Right atrium auricular region (tissue), 2 donors: ENCODE measurements around the gene C1orf198. TPM values are rescaled to one million over a fixed set of nuclear protein-coding genes. Genes with fewer than 3 reads are reported as not detected.

Experiments used
- DNase-seq: peaks from one replicate; pipeline ENCODE4 v3.0.0-alpha.2; 2019; ENCODE audit warnings: low spot score
- H3K27ac ChIP-seq, 2 donors: fragments of 200-600 bp; sonication (generic); 1 replicate in 1 of 2; 2 replicates in 1 of 2; pipeline ENCODE4 v1.5.1; 2016 to 2019
- H3K27me3 ChIP-seq, 2 donors: fragments of 200-600 bp; sonication (generic); one replicate each; pipeline versions ENCODE4 v1.5.1 to v1.6.0; 2017 to 2019
- H3K36me3 ChIP-seq: fragments of 200-600 bp; sonication (generic); one replicate; pipeline ENCODE4 v1.5.1; 2016
- H3K4me1 ChIP-seq, 2 donors: fragments of 200-600 bp; sonication (generic); one replicate each; pipeline versions ENCODE4 v1.5.1 to v1.6.0; 2017 to 2019
- H3K4me3 ChIP-seq, 2 donors: fragments of 200-600 bp; sonication (generic); 1 replicate in 1 of 2; 2 replicates in 1 of 2; pipeline ENCODE4 v1.5.1; 2017 to 2019; ENCODE audit warnings: mild to moderate bottlenecking in 1 of 2, moderate library complexity in 1 of 2
- H3K9me3 ChIP-seq, 2 donors: fragments of 200-600 bp; sonication (generic); one replicate each; pipeline ENCODE4 v1.5.1; 2019
- total RNA-seq, 2 donors: library from RNA; depleted of rRNA; stranded (reverse); fragments of >200 nt; gene quantifications; one replicate each; pipeline ENCODE4 v1.1.0, GENCODE V29; 2016
- TF ChIP-seq, protein P1 (sequence below), 2 donors: fragments of 200-600 bp; sonication (generic); IDR thresholded peaks; one replicate each; pipeline ENCODE4 v1.5.1; 2019; ENCODE audit warnings: antibody characterized with exemption in 2 of 2

The C1orf198 gene
- total RNA-seq, 2 donors from 2014 or later: 86.1 to 115 TPM

DNA sequence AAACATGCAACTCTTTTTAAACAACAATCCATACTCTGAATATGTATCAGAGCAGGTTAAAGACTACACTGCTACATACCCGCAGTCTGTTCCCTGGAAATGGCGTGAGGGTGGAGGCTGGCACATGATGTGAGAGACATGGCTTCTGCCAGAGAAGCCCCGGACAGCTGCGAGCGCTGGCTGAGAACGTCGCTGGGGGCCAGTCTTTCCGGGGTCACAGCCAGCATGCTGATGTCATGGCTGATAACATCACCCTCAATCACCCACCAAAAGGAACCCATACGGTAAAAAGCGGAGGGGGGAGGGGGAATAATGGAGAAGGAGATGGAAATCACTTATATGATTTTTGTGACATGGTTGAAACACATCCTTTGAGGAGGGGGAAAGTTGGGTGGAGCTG is 29.1 kb downstream of the C1orf198 start:
- no peak for DNase-seq
- TF ChIP-seq, protein P1, sequence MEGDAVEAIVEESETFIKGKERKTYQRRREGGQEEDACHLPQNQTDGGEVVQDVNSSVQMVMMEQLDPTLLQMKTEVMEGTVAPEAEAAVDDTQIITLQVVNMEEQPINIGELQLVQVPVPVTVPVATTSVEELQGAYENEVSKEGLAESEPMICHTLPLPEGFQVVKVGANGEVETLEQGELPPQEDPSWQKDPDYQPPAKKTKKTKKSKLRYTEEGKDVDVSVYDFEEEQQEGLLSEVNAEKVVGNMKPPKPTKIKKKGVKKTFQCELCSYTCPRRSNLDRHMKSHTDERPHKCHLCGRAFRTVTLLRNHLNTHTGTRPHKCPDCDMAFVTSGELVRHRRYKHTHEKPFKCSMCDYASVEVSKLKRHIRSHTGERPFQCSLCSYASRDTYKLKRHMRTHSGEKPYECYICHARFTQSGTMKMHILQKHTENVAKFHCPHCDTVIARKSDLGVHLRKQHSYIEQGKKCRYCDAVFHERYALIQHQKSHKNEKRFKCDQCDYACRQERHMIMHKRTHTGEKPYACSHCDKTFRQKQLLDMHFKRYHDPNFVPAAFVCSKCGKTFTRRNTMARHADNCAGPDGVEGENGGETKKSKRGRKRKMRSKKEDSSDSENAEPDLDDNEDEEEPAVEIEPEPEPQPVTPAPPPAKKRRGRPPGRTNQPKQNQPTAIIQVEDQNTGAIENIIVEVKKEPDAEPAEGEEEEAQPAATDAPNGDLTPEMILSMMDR (IDR thresholded peaks at IDR 0.05): no peak
- Histone ChIP-seq H3K36me3 (peaks cover 60% of the 10 kb centered on the region), H3K27me3 (no peaks in the 10 kb centered on the region), H3K4me1 (peaks cover 0 to 33% of the 10 kb centered on the region in 2 donors), H3K4me3 (no peak overlapping the region), H3K9me3 (no peaks in the 10 kb centered on the region), H3K27ac (peak overlapping the region in 1 of 2 donors; percentile 46)

DNA sequence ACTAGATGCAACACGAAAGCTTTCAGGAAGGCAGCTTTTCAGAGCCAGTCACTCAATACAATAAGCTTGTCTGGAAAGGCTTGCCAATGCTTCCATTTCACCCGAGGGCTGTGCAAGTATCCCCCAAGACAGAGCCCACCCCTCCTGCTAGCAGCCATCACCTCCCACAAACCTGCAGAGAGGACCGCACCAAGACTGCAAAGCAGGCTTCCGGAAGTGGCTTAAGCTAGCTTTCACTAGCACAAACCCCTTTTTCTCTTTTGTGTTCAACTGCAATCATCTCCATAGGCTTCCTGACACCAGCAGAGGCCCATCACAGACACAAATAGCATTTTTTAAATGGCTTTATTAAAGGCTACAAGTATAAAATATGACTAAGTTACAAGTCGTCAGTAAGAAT is 31.5 kb downstream of the C1orf198 start:
- no peak overlapping the region for H3K27ac ChIP-seq
- H3K9me3 ChIP-seq: no peaks in the 10 kb centered on the region
- peaks cover 0 to 28% of the 10 kb centered on the region in 2 donors for H3K4me1 ChIP-seq
- peaks cover 40% of the 10 kb centered on the region for H3K36me3 ChIP-seq
- no peak overlapping the region for H3K4me3 ChIP-seq
- no peaks in the 10 kb centered on the region for H3K27me3 ChIP-seq
- DNase-seq: peak; percentile 5
- TF ChIP-seq, protein P1 (IDR thresholded peaks at IDR 0.05): no peak

DNA sequence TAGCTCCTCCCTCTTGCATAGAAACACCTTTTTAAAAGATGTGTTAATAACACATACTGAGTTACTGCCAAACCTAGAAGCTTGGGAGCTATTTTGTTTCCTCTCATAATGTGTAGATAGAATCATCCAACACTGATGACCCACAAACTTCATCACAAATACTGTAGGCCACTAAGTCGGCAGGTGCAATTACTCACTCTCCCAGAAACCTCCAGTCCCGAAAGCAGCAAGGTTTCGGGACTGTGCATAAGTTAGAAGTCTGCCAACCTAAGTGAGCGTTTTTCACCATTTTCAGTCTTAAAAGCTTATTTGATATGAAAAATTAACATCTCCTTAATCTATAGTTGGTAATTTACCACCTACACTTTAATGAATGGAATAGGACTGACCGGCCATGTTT is 32.0 kb downstream of the C1orf198 start:
- DNase-seq: no peak
- H3K4me3 ChIP-seq: no peak overlapping the region
- no peaks in the 10 kb centered on the region for H3K9me3 ChIP-seq
- peaks cover 0 to 30% of the 10 kb centered on the region in 2 donors for H3K4me1 ChIP-seq
- no peaks in the 10 kb centered on the region for H3K27me3 ChIP-seq
- H3K36me3 ChIP-seq: peaks cover 35% of the 10 kb centered on the region
- TF ChIP-seq, protein P1 (IDR thresholded peaks at IDR 0.05): no peak
- H3K27ac ChIP-seq: no peak overlapping the region

DNA sequence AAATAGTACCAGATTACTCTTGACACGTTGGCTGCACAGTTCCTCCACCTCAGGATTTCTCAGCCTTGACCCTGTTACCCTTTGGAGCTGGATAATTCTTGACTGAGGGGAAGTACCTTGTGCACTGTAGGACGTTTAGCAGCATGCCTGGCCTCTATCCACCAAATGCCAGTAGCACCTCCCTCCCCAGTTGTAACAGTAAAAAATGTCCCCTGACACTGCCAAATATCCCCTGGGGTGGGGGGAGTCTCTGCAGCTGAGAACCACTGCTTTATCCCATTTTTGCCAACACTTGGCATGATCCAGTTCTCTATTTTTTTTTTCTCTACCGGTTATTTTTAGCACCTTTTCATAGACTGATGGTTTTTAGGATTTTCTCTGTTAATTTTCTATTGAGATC is 34.0 kb downstream of the C1orf198 start:
- TF ChIP-seq, protein P1 (IDR thresholded peaks at IDR 0.05): no peak

DNA sequence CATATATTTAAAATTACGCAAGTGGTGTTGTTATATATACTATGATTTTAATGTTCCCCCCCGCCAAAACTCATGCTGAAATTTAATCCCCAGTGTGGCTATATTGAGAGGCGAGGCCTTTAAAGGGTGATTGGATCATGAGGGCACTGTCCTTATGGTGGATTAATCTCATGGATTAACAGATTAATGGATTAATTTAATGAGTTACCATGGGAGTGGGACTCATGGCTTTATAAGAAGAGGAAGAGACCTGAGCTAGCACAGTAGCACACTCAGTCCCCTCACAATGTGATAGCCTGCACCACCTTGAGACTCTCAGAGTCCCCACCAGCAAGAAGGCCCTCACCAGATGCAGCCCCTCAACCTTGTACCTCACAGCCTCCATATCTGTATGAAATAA is 34.8 kb downstream of the C1orf198 start:
- peaks cover 18% of the 10 kb centered on the region for H3K36me3 ChIP-seq
- H3K9me3 ChIP-seq: no peaks in the 10 kb centered on the region
- no peak overlapping the region for H3K4me3 ChIP-seq
- no peak for DNase-seq
- peaks cover 0 to 17% of the 10 kb centered on the region in 2 donors for H3K4me1 ChIP-seq
- H3K27ac ChIP-seq: no peak overlapping the region
- TF ChIP-seq, protein P1 (IDR thresholded peaks at IDR 0.05): no peak
- no peaks in the 10 kb centered on the region for H3K27me3 ChIP-seq

More for the DNA sequence above, 34.0 kb downstream of the C1orf198 start:
- H3K4me3 ChIP-seq: no peak overlapping the region
- H3K9me3 ChIP-seq: no peaks in the 10 kb centered on the region
- peak; percentile 30 for DNase-seq
- peaks cover 25% of the 10 kb centered on the region for H3K36me3 ChIP-seq
- no peak overlapping the region for H3K27ac ChIP-seq
- no peaks in the 10 kb centered on the region for H3K27me3 ChIP-seq
- H3K4me1 ChIP-seq: peaks cover 0 to 19% of the 10 kb centered on the region in 2 donors

DNA sequence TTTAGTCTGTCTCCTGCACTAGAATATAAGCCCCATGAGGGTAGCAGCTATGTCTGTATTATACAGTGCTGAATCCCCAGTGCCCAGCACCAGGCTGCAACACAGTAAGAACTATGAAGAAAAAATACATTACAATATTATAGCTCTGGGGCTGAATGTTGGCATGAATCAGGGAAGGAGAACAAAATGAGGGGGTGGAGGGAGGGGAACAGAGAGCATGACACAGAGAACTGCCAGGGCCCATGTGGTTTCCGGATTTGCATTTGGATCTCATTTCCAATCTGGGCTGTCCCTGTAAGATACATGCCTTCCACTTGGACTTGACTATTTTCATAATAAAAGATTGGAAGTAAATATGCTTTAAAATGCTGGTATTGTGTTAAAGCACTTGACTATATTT is 35.8 kb downstream of the C1orf198 start:
- Histone ChIP-seq H3K4me3 (no peak overlapping the region), H3K4me1 (peaks cover 0 to 27% of the 10 kb centered on the region in 2 donors), H3K36me3 (peaks cover 8% of the 10 kb centered on the region), H3K27ac (no peak overlapping the region), H3K27me3 (no peaks in the 10 kb centered on the region), H3K9me3 (no peaks in the 10 kb centered on the region)
- TF ChIP-seq, protein P1 (IDR thresholded peaks at IDR 0.05): no peak
- peak; percentile 18 for DNase-seq
